Activated CD4-positive, CD25-positive, alpha-beta regulatory T cell (primary cell): ENCODE measurements around the gene RASIP1.
"Not testable (repeated sequence)": the region's sequence is repeated elsewhere in the genome, so short reads cannot be mapped to it uniquely, and the experiment has no call there.

Source experiments
- DNase-seq, 4 experiments: peaks; one replicate each; lab custom pipeline; 2025; lab: John Stamatoyannopoulos, UW

Gene RASIP1, protein sequence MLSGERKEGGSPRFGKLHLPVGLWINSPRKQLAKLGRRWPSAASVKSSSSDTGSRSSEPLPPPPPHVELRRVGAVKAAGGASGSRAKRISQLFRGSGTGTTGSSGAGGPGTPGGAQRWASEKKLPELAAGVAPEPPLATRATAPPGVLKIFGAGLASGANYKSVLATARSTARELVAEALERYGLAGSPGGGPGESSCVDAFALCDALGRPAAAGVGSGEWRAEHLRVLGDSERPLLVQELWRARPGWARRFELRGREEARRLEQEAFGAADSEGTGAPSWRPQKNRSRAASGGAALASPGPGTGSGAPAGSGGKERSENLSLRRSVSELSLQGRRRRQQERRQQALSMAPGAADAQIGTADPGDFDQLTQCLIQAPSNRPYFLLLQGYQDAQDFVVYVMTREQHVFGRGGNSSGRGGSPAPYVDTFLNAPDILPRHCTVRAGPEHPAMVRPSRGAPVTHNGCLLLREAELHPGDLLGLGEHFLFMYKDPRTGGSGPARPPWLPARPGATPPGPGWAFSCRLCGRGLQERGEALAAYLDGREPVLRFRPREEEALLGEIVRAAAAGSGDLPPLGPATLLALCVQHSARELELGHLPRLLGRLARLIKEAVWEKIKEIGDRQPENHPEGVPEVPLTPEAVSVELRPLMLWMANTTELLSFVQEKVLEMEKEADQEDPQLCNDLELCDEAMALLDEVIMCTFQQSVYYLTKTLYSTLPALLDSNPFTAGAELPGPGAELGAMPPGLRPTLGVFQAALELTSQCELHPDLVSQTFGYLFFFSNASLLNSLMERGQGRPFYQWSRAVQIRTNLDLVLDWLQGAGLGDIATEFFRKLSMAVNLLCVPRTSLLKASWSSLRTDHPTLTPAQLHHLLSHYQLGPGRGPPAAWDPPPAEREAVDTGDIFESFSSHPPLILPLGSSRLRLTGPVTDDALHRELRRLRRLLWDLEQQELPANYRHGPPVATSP

GRCh38 chr19:48740164-48740972, at the start of gene RASIP1:
Gene RASIP1 (minus strand): TSS chr19:48740610. CDS start chr19:48740282, 328 bp downstream.
- DNase-seq = no peak

DNA sequence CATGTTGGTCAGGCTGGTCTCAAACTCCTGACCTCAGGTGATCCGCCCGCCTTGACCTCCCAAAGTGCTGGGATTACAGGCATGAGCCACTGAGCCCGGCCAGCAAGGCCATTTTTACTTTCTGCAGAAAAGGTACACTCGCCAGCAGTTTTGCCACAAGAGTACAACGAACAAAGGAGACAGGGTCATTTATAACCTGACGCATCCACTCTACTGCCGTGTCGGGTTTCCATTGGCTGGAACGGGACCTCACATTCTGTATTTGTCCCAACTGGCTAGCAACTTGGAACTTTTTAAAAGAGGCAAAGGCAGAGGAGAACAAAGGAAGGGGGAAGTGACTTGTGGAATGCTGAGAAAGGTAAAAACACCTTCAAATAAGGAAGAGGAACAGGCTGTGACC, 46.9 kb upstream of the RASIP1 start:
- not testable (repeated sequence) for DNase-seq

- not testable (repeated sequence) for DNase-seq
These were observed 46.0 kb upstream of the RASIP1 start for GRCh38 chr19:48786422-48786821.

GRCh38 chr19:48784527-48784926, 44.1 kb upstream of the RASIP1 start:
- no peak for DNase-seq

DNA sequence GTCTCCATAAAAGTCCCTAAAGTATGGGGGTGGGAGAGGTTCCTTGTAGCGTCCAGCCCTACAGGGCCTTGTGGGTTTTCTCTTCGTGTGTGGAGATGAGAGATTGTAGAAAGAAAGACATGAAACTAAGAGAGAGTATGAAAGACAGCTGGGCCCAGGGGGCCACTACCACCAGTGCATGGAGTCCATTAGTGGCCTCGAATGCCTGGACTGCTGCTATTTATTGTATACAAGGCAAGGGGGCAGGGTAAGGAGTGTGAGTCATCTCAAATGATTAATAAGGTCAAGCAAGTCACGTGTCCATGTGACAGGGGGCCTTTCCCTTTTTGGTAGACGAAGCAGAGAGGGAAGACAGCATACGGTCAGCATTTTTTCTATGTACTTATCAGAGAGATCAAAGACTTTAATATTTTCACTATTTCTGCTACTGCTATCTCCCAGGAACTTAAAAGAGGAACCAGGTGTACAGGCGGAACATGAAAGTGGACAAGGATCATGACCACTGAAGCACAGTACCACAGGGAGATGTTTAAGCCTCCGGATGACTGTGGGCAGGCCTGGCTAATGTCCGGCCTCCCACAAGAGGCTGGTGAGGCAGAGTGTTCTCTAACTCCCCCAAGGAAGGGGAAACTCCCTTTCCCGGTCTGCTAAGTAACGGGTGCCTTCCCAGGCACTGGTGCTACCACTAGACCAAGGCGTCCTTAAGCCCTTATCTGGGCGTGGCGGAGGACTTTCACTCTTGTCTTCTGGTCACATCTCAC, 40.4 kb upstream of the RASIP1 start:
- DNase-seq = no peak

DNA sequence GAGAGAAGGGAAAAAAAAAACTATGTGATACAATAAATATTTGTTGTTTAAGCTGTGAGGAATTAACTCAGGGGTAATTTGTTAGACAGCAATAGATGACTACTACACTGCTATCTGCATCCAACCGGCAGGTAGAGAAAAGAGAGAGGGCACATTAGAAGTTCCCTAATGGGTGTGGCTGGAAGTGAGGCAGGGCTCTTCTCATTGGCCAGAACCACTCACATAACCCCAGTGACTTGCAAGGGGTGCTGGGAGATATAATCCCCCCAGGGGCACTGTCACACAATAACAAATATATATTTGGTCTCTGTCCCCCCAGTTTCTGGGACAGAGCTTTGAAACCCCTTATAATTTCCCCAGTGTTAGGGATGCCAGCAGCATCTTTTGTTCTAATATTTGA, 39.2 kb upstream of the RASIP1 start:
- DNase-seq = no peak

DNA sequence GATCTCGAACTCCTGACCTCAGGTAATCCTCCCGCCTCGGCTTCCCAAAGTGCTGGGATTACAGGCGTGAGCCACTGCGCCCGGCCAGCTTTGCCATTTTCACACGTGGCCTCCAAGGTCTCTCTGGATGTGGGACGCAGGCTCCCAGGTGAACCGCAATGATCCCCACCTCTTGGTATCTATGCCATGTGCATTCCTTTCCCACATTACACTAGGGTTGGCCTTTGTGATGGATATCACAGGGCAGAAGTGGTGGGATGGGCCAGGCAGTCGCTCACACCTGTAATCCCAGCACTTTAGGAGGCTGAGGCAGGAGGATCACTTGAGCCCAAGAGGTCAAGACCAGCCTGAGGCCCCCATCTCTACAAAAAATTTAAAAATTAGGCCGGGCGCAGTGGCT, 37.3 kb upstream of the RASIP1 start:
- DNase-seq = no peak

- no peak for DNase-seq
These were observed 36.7 kb upstream of the RASIP1 start for GRCh38 chr19:48777139-48777538.

- DNase-seq = no peak
These were observed 32.1 kb upstream of the RASIP1 start for GRCh38 chr19:48772503-48772953.

DNA sequence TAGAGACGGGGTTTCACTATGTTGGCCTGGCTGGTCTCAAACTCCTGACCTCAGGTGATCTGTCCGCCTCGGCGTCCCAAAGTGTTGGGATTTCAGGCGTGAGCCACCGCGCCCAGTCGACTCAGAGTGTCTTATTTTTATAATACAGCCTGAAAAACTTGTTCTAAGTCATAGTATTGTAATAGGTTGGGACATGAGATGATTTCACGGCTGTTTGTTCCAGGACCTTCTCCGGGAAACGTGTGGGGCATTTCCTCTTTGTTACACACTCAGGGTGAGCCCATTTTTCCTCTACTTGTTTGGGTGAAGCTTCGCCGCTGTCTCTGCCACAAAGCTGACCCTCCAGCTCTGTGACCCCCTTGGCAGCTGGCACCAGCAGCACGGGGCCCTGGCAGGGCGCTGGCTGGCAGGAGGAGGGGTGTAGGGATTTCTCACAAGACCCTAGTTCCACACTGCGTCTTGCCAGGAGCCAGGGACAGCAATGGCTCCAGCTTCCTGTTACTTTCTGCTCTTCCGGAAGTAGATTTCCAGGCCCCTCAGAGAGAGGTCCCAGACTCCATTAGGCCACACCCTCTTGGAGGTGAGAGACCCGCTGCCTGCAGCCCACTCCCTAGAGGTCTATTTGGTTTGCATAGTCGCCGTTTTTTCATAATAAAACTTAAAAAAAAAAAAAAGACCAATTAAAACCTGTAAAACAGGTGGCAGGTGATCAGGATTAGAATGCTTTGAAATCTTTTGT, 30.5 kb upstream of the RASIP1 start:
- no peak for DNase-seq

- no peak for DNase-seq
These were observed 29.9 kb upstream of the RASIP1 start for GRCh38 chr19:48770266-48770665.

GRCh38 chr19:48768994-48769713, 28.7 kb upstream of the RASIP1 start:
- no peak for DNase-seq

DNA sequence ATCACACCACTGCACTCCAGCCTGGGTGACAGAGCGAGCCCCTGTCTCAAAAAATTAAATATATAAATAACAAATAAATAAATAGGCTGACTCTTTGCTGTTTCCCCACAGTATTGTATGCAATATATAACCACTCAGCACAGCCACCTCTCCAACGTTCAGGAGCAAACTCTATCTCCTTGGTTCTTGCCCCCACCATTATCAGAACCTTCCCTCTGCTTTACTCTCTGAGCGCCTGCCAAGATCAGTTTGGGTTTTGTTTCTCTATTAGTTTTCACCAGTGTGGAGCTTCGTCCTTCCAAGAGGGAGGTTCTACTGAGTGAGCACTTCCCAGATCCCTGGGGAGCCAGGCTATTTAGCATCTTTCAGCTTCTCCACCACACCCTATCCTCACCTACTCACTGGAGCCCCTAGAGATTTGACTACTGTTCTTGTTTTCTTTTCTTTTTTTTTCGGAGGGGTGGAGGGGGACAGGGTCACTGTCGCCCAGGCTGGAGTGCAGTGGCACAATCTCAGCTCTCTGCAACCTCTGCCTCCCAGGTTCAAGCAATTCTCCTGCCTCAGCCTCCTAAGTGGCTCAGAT, 27.9 kb upstream of the RASIP1 start:
- DNase-seq = not testable (repeated sequence)

DNA sequence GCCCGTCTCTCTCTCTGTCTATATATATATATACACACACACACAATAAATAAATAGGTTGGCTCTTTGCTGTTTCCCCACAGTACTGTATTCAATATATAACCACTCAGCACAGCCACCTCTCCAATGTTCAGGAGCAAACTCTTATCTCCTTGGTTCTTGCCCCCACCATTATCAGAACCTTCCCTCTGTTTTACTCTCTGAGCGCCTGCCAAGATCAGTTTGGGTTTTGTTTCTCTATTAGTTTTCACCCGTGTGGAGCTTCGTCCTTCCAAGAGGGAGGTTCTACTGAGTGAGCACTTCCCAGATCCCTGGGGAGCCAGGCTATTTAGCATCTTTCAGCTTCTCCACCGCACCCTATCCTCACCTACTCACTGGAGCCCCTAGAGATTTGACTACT, 25.4 kb upstream of the RASIP1 start:
- not testable (repeated sequence) for DNase-seq

- no peak for DNase-seq
These were observed 20.2 kb upstream of the RASIP1 start for GRCh38 chr19:48760504-48761205.

- DNase-seq = no peak
These were observed 17.3 kb upstream of the RASIP1 start for GRCh38 chr19:48757741-48758144.

GRCh38 chr19:48757089-48757675, 16.8 kb upstream of the RASIP1 start:
- DNase-seq = no peak

DNA sequence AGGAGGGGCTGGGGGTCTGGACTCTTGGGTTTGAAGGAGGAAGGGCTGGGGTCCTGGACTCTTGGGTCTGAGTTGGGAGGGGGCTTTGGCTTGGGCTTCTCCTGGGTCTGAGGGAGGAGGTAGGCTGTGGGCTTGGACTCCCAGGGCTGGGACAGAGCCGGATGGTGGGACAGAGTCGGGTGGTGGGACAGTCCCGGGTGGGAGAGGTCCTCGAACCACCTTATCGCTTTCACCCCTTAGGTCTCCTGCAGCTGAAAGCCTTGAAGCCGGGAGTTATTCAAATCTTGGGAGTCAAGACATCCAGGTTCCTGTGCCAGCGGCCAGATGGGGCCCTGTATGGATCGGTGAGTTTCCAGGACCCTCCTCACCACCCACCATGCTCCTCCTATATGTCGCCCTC, 16.3 kb upstream of the RASIP1 start:
- no peak for DNase-seq
